ENCODE data around the gene GLI1. TPM values are rescaled to one million over a fixed set of nuclear protein-coding genes. Genes with fewer than 3 reads are reported as not detected.

The GLI1 gene
- total and polyA plus RNA-seq, 2 of the 13 experiments (the other 11 are each of a cell fraction or from before 2014, with no cell fraction given), result 0.09 to 0.20 TPM

GRCh38 chr12:57487055-57487596 is 27.5 kb downstream of the GLI1 start:
- Histone ChIP-seq H3K4me3 (replicated peaks in 1 of 3; ENCODE audit: insufficient read depth in 1 of 3, low read depth in 2 of 3, low read length in 3 of 3) (no peak overlapping the region), H3K4me1 (ENCODE audit: insufficient read depth, low read length) (peaks cover 23% of the 10 kb centered on the region), H4K20me1 (ENCODE audit: insufficient read depth, low read length) (peaks cover 4% of the 10 kb centered on the region; the same call in 1 of the 2 replicates), H3K27me3 (ENCODE audit: control insufficient read depth in 1 of 2, insufficient read depth in 2 of 2, low read length in 2 of 2) (peaks cover 0 to 4% of the 10 kb centered on the region in 2 experiments; a peak in 1 of 5 replicates), H3K36me3 (replicated peaks in 1 of 2; ENCODE audit: control insufficient read depth in 1 of 2, insufficient read depth in 2 of 2, low read length in 2 of 2) (peaks cover 14 to 29% of the 10 kb centered on the region in 2 experiments), H3K79me2 (ENCODE audit: insufficient read depth, low read length) (peaks cover 23% of the 10 kb centered on the region), H3K27ac (ENCODE audit: extremely low read length, insufficient read depth, low read length) (no peak overlapping the region), H2AFZ (ENCODE audit: low read length) (no peak overlapping the region), H3K9me3 (ENCODE audit: low read length) (no peaks in the 10 kb centered on the region), H3K9ac (ENCODE audit: insufficient read depth, low read depth, low read length) (no peak overlapping the region), H3K4me2 (ENCODE audit: low read depth, low read length) (peak overlapping the region; percentile 42)
- ChIA-PET POLR2A (interaction anchor here (1.2 to 2.1 kb wide), 2 partner anchors 12 to 33 kb away, joined by 4 read pairs; partner anchors contain the start of gene DDIT3), CTCF (ENCODE audit: low intra/inter-chr PET ratio, low total read pairs) (no interaction called here)
- TF ChIP-seq HOXD1 (CRISPR knock-in tag; IDR thresholded peaks at IDR 0.05) (no peak), CREBL2 (CRISPR knock-in tag; IDR thresholded peaks at IDR 0.05; ENCODE audit: borderline replicate concordance) (no peak), MLXIP (CRISPR knock-in tag; IDR thresholded peaks at IDR 0.05; ENCODE audit: borderline replicate concordance) (no peak)
- no peak for ATAC-seq
- in situ Hi-C loops (cut with HindIII; ENCODE audit: extremely low pct_ligation_motif_present, low pct_unique_long_range_greater_than_20kb) (no loop called here), intact Hi-C loops (cut with micrococcal nuclease; ENCODE audit: unreplicated experiment) (loop anchor here (2.0 kb wide), 1 partner anchor 24 kb away; no protein-coding TSS in a partner anchor)
- no peak for FAIRE-seq
- WGBS (ENCODE audit: low lambda C conversion rate), result 87% methylated on average over 27 of the region's 27 CpGs
- DNase-seq (ENCODE audit: low spot score), result no peak
- no TSS peak for BruUV-seq (replicated peaks)

Data from HepG2 (cell line).